GM19397 (cell line): ENCODE results near the gene PADI1.

Experiments
- ATAC-seq: cut with Tn5 transposase; IDR thresholded peaks from one replicate; pipeline ENCODE4 v1.9.1; 2021; ENCODE audit warnings: mild to moderate bottlenecking, moderate library complexity; ENCODE audit not compliant: unreplicated experiment

Gene PADI1

GRCh38 chr1:17214876-17215544 lies 10.1 kb downstream of the PADI1 start:
- no peak for ATAC-seq

GRCh38 chr1:17215545-17215890 lies 10.6 kb downstream of the PADI1 start:
- ATAC-seq = no peak

GRCh38 chr1:17216078-17216477 lies 11.2 kb downstream of the PADI1 start:
- no peak for ATAC-seq

DNA sequence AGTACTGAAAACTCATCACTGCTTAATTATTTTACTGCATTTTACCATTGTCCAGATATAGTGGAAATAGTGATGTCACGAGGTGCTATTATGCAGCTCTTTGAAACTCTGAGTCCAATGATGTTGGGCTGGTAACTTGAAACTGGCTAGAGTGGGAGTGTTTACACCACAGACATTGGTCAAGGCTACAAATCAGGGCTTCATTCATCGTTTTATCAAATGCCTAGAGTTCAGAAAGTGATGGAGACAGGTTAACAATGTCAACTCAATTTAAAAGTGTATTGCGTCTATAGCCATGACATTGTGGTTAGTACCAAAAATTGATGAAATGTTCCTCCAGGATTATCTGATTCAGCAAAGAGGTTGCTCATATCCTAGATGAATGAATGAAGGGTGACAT lies 12.7 kb downstream of the PADI1 start:
- no peak for ATAC-seq

GRCh38 chr1:17218939-17219338 lies 14.0 kb downstream of the PADI1 start:
- ATAC-seq = no peak

DNA sequence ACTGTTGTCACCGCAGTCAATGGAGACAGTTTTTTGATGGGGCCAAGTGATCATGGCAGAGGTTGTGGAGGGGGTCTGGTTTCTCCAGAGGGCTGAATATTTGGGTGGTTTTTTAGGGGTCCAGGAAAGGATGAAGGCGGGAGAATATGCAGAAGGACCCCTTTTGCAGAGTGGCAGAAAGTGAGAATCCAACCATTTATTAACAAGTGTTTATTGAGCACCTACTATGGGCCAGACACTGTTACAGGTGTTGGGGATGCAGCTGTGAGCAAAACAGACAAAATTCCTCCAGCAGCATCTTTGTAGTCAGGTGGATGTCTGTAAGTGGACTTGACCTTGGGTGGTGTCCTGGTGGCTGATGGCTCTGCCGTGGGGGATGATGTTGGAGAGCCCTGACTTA lies 15.4 kb downstream of the PADI1 start:
- no peak for ATAC-seq

GRCh38 chr1:17222557-17222956 lies 17.6 kb downstream of the PADI1 start:
- ATAC-seq = no peak

GRCh38 chr1:17224434-17224833 lies 19.5 kb downstream of the PADI1 start:
- no peak for ATAC-seq

- no peak for ATAC-seq
These were observed 20.2 kb downstream of the PADI1 start for GRCh38 chr1:17225140-17225539.

GRCh38 chr1:17227358-17227915 lies 22.5 kb downstream of the PADI1 start:
- no peak for ATAC-seq

DNA sequence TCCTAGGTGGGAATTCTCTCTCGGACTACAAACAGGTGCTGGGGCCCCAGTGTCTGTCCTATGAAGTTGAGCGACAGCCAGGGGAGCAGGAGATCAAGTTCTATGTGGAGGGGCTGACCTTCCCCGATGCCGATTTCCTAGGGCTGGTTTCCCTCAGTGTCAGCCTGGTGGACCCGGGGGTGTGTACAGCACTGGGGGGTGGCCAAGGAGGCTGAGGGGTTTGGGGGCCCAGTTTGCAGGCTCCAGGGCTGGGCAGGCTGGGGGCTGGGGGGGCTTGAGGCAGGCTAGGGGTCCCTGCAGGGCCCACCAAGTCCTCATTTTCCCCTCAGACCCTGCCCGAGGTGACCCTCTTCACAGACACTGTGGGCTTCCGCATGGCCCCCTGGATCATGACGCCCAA lies 23.7 kb downstream of the PADI1 start:
- ATAC-seq = no peak

GRCh38 chr1:17229379-17229778 lies 24.5 kb downstream of the PADI1 start:
- ATAC-seq = no peak

- no peak for ATAC-seq
These were observed 25.2 kb downstream of the PADI1 start for GRCh38 chr1:17230106-17230505.

DNA sequence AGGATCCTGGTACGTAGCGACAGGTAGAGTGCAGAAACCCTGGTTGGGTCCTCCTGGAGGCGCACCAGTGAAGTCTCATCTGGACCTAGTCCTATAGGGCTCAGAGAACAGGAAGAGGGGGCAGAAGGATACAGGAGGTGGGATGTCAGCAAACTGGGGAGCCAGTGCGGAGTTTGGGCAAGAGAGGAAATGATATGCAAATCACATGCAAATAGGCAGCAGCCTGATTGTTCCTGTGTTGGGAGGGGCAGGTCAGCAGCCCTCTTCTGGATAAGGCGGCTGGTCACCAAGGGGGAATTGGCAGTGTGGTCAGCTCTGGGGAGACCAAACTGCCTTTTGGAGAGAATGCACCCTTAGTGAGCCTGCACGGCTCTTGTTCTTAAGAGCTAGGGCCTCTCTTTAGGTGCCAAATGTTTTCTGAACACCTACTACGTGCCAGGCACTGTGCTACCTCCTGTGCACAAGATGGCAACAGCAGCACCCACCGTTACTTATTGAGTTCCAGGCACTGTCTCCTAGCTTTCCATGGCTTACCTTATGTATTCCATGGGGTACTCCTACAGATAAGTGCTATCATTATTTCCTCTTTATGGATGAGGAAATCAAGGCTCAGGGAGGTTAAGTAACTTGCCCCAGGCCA lies 25.9 kb downstream of the PADI1 start:
- no peak for ATAC-seq

- ATAC-seq = no peak
These were observed 28.1 kb downstream of the PADI1 start for GRCh38 chr1:17232759-17233661.

- no peak for ATAC-seq
These were observed 28.9 kb downstream of the PADI1 start for GRCh38 chr1:17233675-17234320.

DNA sequence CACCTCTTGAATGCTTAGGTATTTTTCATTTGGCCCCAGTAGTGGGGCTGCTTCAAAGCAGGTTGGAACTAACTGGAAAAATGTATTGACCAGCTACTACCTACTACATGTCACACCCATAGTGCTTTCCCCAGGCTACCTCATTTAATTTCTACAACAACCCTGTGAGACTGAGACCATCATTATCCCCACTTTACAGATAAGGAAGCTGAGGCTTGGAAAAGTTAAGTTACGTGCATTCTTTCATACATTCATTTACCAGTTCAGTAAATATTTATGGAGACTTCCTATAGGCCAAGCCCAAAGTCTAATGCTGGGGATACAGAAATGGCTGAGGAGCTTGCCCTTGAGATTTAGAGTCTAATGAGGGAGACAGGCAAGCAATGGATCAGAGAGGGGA lies 29.5 kb downstream of the PADI1 start:
- ATAC-seq = no peak

DNA sequence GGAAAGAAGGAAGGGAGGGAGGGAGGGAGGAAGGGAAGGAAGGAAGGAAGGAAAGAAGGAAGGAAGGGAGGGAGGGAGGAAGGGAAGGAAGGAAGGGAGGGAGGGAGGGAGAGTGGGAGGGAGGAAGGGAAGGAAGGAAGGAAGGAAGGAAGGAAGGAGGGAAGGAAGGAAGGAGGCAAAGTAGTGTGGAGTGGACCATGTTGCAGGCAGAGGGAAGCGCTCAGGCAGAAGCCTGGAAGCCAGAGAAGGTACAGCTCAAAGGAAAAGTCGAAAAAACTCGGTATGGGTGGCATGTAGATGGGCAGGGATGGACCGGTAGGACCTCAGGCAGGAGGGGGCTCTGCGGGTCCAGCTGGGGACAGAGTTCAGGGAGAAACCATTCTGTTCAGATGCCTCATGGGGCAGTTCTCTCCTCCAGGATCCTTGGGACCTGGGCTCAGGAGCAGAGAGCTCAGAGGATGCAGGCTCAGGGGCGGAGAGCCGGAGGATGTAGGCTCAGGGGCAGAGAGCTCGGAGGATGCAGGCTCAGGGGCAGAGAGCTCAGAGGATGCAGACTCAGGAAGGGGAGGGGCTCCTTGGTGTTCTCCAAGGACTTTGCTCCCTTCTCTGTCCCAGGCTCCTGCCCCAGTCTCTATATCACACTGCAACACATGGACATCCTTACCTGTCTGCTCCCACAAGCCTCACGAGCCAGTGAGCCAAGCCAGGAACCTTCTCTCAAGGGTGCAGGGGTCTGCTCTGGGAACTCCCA lies 30.4 kb downstream of the PADI1 start:
- ATAC-seq = no peak

GRCh38 chr1:17236779-17237560 lies 32.0 kb downstream of the PADI1 start:
- ATAC-seq = no peak

GRCh38 chr1:17237561-17237903 lies 32.6 kb downstream of the PADI1 start:
- no peak for ATAC-seq
